ENCODE results near the gene MAST4.
"Not testable (repeated sequence)": the region's sequence is repeated elsewhere in the genome, so short reads cannot be mapped to it uniquely, and the experiment has no call there.

MAST4 gene

DNA sequence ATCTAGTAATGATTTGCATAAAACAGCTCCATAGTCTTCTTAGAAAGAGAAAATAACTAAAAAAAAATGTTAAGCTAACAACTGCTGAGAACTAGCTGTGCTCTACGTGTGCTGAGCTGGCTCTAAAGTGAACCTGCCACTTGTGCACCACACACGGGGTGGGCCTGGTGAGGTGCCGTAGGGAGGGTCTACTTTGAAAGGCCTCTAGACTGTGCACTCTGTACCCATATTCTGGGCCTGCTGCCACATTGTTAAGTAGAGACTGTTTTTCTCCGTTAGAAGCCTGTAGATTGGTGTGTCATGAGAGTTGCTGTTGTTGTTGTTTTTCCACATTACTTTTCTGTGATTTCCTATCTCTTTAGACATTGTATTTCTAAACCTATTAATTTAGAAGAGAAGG is 506.5 kb downstream of the MAST4 start:
- no peak for DNase-seq

DNA sequence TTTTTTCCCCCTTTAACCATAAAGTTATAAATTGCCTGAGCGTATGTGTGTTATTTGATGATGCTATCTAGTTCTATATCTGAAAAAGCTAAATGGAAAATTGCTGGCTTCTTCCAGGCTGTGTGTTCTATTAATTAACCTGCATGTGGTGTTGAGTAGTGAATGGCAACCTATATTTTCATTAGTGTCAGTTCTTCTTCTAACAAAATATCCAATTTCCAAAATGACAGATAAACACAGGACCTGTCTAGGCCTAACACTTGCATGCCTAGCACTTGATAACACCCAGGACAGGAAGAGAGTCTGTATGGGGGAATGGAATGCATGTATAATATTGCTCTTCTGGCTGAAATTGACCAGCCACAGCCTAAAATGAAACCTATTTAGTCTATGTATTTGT is 508.7 kb downstream of the MAST4 start:
- no peak for DNase-seq

DNA sequence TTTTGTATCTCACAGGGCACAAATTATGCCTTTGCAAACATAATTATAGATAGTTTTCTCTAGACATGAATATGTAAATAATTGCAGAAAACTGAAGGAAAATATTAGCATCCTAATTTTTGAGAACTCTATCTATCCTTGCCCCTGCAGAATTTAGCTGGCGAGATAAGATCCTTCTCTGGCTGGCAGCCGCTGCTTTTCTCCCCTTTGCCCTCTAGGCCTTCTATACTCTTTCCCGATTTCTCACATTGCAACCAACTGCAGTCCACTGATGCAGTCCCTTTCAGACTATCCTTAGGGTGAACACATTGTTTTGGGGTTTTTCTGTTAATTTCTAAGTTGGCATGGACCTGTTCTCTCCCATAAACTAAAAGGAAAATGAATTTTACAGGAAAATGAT is 509.1 kb downstream of the MAST4 start:
- DNase-seq, result no peak

DNA sequence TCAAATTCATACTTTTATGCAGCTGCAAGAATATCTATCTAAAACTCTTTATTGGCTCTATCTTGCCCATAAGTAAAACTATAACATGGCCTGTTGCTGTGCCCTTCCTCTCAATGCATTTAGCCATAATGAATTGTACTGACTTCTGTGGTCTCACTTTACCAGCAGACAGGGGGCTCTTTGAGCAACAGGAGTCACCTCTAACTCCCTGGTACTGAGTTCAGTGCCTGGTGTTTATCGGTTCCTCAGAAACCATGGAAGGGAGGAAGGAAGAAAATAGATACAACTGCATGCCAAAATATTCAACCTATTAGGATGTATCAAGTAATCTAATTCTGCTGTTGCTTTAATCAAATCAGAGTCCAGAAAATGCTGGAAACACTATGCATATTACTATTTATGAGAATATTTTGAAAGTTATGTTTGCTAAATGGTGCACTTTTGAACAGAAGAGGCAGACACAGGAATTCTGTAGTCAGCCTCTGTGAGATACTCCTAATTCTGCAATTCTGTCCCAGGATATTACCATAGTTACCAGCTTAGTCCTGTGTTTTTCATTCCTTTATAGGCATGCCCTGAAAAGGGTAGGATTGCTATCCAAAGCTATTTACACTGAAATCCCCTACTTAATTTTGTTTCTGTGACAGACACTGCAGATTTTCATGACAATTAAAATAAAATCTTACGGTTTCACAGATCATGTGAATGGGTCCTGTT is 510.6 kb downstream of the MAST4 start:
- no peak for DNase-seq

DNA sequence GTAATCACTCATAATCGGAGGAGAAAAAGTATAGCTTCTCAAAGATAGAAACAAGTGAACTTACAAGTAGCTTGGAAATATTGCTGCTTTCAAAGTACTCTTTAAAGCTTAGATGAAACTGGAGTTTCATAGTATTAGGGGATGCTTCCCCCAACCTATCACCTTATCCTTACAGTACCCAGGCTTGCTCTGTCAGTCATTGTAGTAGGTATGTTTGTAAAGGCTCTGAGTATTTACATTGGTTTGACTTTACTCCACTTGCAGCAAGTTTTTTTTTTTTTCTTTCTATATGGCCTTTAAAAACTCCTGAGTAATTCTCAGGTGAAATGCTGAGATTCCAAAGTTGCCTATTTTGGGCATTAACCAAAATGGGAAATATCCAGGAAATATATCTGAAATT is 515.6 kb downstream of the MAST4 start:
- DNase-seq, result no peak

GRCh38 chr5:67115246-67115645 is 519.1 kb downstream of the MAST4 start:
- DNase-seq, result no peak

DNA sequence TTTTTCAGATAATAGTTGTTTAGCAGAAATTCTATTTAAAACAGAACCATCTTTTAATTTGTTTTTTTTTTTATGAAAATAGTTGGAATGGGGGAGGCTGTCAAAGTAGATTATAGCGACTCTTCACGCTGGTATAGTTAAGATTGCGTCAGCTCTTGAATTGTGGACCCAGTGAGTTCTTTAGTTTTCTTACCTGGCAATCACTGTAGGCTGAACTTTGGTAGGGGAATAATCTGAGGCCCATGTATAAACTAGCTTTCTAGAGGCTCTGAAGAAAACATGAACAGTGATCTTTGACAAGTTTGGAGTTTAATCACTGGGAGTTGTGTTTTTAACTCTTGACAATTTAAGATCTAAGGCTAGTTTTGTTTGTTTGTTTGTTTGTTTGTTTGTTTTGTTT is 519.6 kb downstream of the MAST4 start:
- no peak for DNase-seq

GRCh38 chr5:67118050-67118620 is 521.9 kb downstream of the MAST4 start:
- DNase-seq, result no peak

- DNase-seq, result no peak
Measured at GRCh38 chr5:67119010-67119409, 522.8 kb downstream of the MAST4 start.

GRCh38 chr5:67120032-67120431 is 523.8 kb downstream of the MAST4 start:
- peak; percentile 3 for DNase-seq

GRCh38 chr5:67123819-67124218 is 527.6 kb downstream of the MAST4 start:
- DNase-seq, result peak; percentile 58

- DNase-seq, result no peak
Measured at GRCh38 chr5:67124556-67124955, 528.4 kb downstream of the MAST4 start.

- not testable (repeated sequence) for DNase-seq
Measured at GRCh38 chr5:67127347-67127895, 531.2 kb downstream of the MAST4 start.

GRCh38 chr5:67129768-67130167 is 533.6 kb downstream of the MAST4 start:
- DNase-seq, result no peak

GRCh38 chr5:67133217-67133616 is 537.0 kb downstream of the MAST4 start:
- no peak for DNase-seq

GRCh38 chr5:67133776-67134175 is 537.6 kb downstream of the MAST4 start:
- no peak for DNase-seq

DNA sequence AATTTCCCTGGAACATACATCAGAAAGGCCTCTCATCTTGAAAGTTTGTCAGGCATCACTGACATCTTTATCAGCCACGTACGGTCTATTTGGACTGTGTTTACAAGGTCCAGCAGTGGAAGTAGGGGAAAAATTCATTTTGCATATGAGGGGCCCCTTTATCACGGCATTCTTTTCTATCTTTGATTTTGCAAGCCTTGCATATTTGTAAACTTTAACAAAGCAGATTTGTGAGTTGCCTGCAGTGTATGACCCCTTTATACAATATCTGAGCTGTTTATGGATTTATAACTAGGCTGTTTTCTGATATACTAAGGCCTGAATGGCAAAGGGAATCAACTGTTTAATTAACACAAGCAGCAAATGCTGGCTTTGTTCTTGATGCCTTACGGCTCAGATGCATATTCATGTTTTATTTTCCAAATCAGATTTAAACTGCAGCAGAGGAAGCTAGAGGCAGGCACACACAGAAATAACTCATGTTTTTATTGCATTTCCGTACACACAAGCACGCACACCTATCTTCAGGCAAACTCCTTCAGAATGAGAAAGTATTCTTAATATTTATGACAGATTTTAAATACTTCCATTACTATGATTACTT is 539.3 kb downstream of the MAST4 start:
- no peak for DNase-seq

DNA sequence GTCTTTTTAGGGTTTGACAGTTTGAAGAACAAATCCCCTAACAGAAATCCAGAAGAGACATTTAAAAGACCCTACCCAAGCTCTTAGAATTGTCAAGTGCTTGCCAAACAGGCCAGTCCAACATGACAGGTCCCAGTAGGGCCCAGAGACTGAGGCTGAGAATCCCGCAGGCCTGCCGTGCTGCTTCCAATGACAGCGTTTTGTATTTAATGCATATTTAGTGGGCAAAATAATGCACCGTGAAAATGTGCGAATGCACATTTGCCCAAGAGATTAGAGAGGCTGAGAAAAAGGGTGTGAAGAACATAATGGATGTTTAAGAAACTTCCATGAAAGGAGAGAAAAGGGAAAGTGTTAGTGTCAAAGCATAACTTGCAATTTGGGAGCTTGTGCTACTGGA is 542.8 kb downstream of the MAST4 start:
- no peak for DNase-seq

- no peak for DNase-seq
Measured at GRCh38 chr5:67140413-67140812, 544.2 kb downstream of the MAST4 start.

DNA sequence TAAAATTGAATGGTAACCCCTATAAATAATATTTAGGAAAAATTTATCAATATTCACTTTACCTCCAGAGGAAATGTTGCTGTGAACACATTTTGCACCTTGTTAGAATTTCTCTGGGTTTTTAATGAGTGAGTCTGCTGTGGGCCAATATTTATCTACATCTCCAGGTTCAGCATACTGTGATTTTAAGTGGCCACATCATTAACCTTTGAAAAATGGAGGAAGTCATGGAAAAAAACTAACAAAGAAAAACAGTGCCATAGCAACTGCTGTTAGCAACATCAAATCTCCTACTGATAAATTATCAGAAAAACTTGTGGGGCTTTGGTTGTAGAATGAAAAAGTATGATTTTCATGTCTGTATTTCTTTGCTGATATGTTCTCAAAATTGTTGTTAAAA is 545.5 kb downstream of the MAST4 start:
- no peak for DNase-seq

GRCh38 chr5:67142816-67143215 is 546.6 kb downstream of the MAST4 start:
- DNase-seq, result no peak

DNA sequence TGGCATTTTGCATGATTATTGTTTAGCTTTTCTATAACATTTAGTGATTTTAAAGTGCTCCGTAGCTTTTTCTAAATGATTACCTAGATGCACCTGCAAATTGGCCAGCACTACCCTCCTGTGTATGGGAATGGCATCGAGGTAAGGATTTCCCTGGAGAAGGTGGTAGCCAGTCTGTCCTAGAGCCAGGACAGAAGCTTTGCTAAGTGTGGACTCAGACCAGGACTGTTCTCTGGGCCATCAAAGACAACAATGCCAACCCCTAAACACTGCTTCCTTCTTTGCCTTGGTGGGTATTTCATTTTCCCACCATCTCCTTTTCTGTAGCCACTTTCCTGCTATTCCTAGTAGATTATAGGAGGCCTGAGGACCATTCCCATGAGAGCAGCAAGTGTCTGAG is 547.4 kb downstream of the MAST4 start:
- no peak for DNase-seq

DNA sequence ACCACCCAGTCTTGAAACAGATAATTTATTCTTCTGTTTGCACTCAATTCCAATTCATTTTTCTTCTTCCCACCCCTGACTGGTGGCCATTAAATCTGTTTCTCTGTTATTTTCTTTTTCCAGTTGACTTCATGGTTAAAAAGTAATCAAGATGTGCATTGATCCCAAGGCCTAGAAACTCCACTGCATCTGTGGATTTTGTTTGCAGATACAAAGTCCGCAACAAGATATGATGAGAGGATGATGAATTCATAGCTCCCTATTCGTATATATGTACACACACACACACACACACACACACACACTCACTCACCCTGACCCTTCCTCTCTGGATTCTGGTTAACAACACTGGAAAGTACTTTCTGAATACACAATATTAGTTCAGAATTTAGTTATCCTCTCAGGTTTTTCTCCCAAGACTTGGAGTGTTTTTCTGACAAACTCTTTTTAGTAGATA is 548.0 kb downstream of the MAST4 start:
- DNase-seq, result no peak

GRCh38 chr5:67146574-67146973 is 550.4 kb downstream of the MAST4 start:
- DNase-seq, result peak; percentile 73
